SJSA1 (cell line): ENCODE data around the gene ALDH3A1. TPM values are rescaled to one million over a fixed set of nuclear protein-coding genes. Genes with fewer than 3 reads are reported as not detected.

ENCODE experiments used
- DNase-seq, 2 experiments: peaks; one replicate each; pipeline ENCODE4 v3.0.0-alpha.2; 2015 to 2020; ENCODE audit warnings: low spot score in 2 of 2, low read depth in 1 of 2
- H3K27ac ChIP-seq: fragments of 250-450 bp; sonication (Bioruptor Pico); 2 replicates; pipeline ENCODE4 v1.5.1; 2020; ENCODE audit warnings: mild to moderate bottlenecking, moderate library complexity
- H3K27me3 ChIP-seq: fragments of 250-450 bp; sonication (Bioruptor Pico); replicated peaks from 2 replicates; pipeline ENCODE4 v1.5.1; 2020; ENCODE audit warnings: mild to moderate bottlenecking, moderate library complexity
- H3K36me3 ChIP-seq: fragments of 250-450 bp; sonication (Bioruptor Pico); 2 replicates; pipeline ENCODE4 v1.5.1; 2020; ENCODE audit warnings: mild to moderate bottlenecking
- H3K4me1 ChIP-seq: fragments of 250-450 bp; sonication (Bioruptor Pico); replicated peaks from 2 replicates; pipeline ENCODE4 v1.6.1; 2021; ENCODE audit warnings: mild to moderate bottlenecking
- H3K4me3 ChIP-seq: fragments of 250-450 bp; sonication (Bioruptor Pico); 2 replicates; pipeline ENCODE4 v1.5.1; 2020; ENCODE audit warnings: mild to moderate bottlenecking
- H3K9me3 ChIP-seq: fragments of 250-450 bp; sonication (Bioruptor Pico); replicated peaks from 2 replicates; pipeline ENCODE4 v1.5.1; 2020; ENCODE audit warnings: mild to moderate bottlenecking
- total RNA-seq: library from RNA; depleted of rRNA; stranded (reverse); fragments of >200 nt; shearing (Covaris generic); gene quantifications from 2 replicates; pipeline ENCODE4 v1.2.3, GENCODE V29; 2014

The ALDH3A1 gene
- total RNA-seq, 1 experiment from 2014 or later = not detected

DNA sequence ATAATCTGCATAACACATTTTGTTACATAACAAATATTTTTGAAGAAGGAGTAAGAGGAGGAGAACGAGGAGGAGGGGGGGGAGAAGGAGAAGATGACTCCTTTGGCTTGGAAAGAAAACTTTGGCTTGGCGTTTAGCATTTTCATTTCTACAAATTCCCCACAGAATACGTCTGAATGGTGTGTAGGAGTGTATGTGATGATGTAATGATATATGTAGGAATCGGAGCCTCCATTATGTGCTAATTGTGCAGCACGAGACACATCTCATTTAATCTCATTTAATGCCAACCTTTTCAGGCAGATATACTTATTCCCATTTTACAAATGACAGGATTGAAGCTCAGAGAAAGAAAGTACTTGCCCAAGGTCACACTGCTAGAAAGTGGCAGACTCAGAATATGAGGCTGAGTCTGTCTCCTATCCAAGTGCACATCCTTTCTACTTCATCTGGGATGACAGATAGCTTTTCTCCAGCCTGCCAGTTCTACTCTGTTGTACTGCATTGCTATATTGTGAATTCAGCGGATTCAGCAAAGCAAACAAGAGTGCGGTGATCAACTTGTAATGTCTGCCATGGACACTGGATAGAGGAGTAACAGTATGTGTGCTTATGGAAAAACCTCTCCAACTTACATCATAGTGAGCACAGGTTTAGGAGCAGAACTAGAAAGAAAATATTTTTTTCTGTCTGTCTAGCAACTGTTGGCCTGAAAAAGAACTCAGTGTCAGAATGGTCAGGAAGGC lies 21.3 kb downstream of the ALDH3A1 start:
- H3K27me3 ChIP-seq = no peaks in the 10 kb centered on the region
- H3K27ac ChIP-seq = no peak overlapping the region
- H3K4me1 ChIP-seq = peaks cover 6% of the 10 kb centered on the region
- H3K9me3 ChIP-seq = no peaks in the 10 kb centered on the region
- H3K36me3 ChIP-seq = no peaks in the 10 kb centered on the region
- DNase-seq = no peak
- no peak overlapping the region for H3K4me3 ChIP-seq

DNA sequence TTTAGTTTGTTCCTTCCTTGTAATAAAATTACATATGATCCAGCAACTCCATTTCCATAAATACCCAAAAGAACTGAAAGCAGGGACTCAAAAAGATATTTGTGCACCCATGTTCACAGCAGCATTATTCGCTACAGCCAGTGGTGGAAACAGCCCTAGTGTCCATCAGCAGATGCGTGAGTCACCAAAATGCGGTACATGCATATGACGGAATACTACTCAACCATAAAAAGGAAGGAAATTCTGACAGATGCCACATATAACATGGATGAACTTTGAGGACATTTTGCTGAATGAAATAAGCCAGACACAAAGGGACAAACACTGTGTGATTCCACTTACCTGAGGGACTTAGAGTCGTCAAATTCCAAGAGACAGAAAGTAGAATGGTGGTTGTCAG lies 22.6 kb downstream of the ALDH3A1 start:
- no peaks in the 10 kb centered on the region for H3K9me3 ChIP-seq
- no peaks in the 10 kb centered on the region for H3K36me3 ChIP-seq
- H3K4me1 ChIP-seq = peaks cover 6% of the 10 kb centered on the region
- H3K4me3 ChIP-seq = no peak overlapping the region
- H3K27ac ChIP-seq = no peak overlapping the region
- H3K27me3 ChIP-seq = no peaks in the 10 kb centered on the region
- DNase-seq = no peak

DNA sequence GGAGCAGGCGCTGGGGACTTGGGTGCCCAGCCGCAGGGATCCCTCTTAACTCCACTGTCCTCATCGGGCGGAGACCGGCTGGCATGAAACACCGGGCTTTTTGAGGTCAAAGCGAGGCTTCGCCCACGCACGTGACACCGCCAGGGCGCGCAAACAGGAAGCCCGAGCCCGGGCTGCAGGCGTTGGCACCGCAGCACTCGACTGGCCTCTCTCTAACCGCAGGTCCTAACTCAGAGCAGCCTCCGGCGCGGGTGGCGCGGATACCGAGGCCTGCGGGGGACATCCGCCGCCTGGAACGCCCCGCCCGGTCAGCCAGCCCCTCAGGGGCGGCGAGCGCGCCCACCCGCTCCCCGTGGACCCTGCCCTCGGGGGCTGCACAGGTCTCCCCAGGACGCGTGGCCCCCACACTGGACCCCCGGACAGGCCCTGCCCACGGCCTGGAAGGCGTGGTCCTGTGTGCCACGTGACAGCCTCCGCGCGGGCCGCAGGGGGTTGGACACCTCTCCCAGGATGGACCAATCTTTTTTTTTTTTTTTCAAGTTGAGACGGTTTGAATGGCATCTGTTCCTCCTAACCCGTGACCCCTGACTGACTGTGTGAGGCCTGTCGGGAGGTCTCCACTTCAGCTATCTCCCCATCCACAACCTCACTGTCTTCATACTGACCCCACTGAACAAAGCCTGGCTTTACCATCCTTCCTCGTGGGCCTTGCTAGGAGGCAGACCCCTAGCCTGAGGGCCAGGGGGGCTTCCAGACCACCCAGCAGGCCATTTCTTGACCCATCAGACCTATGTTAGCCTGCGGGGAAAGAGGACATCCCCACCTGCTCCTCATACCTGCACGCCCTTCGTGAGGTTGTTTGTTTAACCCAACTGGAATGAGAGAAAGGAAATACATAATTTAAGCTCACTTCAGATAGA lies 23.3 kb downstream of the ALDH3A1 start:
- no peaks in the 10 kb centered on the region for H3K9me3 ChIP-seq
- H3K4me1 ChIP-seq = peaks cover 6% of the 10 kb centered on the region
- no peaks in the 10 kb centered on the region for H3K36me3 ChIP-seq
- H3K4me3 ChIP-seq = no peak overlapping the region
- no peak for DNase-seq
- H3K27ac ChIP-seq = no peak overlapping the region
- H3K27me3 ChIP-seq = no peaks in the 10 kb centered on the region

DNA sequence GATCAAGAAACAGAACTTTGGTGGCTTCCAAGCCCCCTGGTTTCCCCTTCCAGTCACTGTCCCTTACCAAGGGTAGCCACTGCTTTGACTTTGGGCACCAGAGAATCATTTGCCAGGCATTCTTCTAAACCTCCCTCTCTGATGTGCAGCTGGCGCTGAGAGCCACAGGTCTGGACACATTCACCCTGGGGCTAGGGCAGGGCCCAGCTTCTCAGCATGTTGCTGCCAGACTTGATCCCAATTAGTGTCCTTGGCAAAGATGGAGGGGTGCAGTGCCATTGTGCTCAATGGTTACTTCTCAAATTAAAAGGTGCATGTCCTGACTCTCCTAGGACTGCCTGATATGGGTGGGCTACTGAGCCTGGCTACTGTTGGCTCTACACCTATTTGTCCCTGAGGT lies 24.1 kb downstream of the ALDH3A1 start:
- Histone ChIP-seq H3K27me3 (no peaks in the 10 kb centered on the region), H3K36me3 (no peaks in the 10 kb centered on the region), H3K9me3 (no peaks in the 10 kb centered on the region), H3K4me1 (peaks cover 6% of the 10 kb centered on the region), H3K27ac (no peak overlapping the region), H3K4me3 (no peak overlapping the region)
- DNase-seq = no peak

DNA sequence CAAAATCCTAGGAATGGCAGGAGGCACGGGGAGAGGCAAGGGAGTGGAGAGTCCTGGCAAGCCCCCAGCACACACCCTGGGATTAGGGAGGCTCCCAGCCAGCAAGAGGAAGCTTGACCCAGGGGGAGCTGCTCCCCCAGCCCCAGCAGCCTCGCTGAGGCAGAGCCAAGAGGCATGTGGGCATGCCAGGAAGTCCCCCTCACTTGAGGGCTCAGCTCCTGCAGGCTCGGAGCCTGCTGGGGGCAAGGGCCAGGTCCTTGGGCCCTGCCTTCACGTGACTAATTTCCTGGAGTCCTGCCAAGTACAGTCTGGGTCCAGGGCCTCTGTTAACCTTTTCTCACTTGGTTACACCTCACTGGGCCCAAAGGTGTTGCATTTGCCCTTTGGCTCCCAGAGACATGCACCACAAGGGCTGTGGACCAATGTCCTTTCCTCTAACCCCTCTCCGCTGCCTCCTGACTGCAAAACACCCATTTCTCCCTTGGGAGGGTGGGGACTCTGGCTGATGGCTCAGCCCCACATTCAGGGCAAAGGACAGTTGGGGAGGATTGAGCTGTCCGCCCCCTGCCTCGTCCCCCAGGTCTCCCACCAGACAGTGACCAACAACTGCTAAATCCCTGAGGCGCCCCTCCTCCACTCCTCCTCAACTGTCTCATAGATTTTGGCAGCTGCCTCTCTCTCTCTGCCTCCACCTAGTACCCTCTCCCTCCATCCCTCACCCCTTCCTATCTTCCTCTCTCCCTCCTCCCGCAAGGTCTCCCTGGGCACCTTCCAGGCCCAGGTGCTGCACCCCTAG lies 27.3 kb downstream of the ALDH3A1 start:
- Histone ChIP-seq H3K4me1 (no peaks in the 10 kb centered on the region), H3K27ac (no peak overlapping the region), H3K9me3 (no peaks in the 10 kb centered on the region), H3K27me3 (no peaks in the 10 kb centered on the region), H3K4me3 (no peak overlapping the region), H3K36me3 (no peaks in the 10 kb centered on the region)
- DNase-seq = no peak

DNA sequence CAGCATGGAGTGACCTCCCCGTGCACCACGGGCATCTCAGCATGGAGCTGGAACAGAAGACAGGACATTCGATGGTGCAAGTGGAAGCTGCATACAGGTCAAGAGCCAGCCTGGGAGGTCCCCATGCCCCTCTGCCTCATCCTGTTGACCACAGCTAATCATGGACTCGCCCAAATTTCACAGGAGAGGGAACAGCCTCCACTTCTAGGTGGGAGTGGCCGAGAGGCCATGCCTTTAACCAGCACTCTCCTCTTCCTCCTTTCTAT lies 28.0 kb downstream of the ALDH3A1 start:
- H3K9me3 ChIP-seq = no peaks in the 10 kb centered on the region
- no peak overlapping the region for H3K4me3 ChIP-seq
- no peak for DNase-seq
- H3K4me1 ChIP-seq = no peaks in the 10 kb centered on the region
- H3K36me3 ChIP-seq = no peaks in the 10 kb centered on the region
- no peaks in the 10 kb centered on the region for H3K27me3 ChIP-seq
- no peak overlapping the region for H3K27ac ChIP-seq

DNA sequence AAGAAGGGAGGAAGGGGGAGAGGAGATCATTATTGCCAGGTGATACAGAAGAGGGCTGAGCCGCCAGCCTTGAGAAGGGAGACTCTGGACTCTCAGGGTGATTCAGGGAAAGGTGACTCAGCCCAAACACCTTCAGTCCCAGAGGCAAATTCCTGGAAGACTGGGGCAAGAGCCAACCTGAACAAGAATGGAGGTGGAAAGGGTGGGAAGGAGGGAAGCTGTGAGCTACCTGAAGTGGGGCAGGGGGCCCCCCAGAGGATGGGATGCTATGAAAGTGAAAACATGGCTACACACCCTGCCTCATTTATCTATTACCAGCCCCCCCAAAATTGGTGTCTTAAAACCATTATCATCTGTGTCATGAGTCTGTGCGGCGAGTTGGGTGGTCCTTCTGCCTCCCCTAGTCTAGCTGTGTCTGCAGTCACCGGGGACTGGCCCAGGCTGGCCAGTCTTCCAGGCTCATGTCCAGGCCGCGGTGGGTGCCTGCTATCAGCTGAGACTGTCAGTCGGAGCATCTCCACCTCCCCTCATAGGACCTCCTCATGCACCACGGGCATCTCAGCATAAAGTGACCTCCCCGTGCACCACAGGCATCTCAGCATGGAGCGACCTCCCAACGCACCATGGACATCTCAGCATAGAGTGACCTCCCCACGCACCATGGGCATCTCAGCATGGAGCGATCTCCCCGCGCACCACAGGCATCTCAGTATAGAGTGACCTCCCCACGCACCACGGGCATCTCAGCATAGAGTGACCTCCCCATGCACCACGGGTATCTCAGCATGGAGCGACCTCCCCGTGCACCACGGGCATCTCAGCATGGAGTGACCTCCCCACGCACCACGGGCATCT lies 28.5 kb downstream of the ALDH3A1 start:
- Histone ChIP-seq H3K9me3 (no peaks in the 10 kb centered on the region), H3K36me3 (no peaks in the 10 kb centered on the region), H3K27ac (no peak overlapping the region), H3K4me3 (no peak overlapping the region), H3K4me1 (no peaks in the 10 kb centered on the region), H3K27me3 (no peaks in the 10 kb centered on the region)
- no peak for DNase-seq

DNA sequence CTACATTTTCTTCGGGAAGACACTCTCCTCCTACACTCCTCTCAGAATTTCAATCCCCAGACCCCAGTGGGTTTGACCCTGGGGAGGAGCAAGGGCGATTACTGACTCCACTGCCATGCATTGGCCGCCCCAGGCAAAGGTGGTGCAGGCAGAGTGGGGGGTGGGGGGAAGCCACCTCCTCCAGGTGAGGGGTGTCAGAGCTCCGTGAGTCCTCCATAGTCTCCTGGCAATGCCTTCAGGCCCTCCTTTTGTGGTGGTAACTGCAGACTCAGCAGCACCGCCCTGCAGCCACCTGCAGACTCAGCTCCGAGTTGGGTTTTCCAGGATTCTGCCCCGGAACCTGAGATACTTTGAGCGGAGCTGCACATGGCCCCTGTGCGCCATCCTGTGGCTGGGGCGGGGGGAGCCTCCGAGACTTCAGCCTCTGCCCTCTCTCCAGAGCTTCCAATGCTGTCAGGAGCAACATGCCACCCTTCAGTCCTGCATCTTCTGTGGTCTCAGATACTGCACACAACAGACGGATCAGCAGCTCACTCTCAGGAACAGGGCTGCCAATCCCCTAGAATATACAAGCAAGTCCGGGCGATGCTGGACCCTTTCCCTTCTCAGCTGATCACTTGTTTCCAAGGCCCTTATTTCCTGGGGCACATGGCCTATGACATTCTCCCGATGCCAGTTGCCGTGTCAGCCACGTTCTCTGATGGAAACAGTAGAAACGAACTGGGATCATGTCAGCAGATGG lies 29.3 kb downstream of the ALDH3A1 start:
- Histone ChIP-seq H3K4me3 (no peak overlapping the region), H3K9me3 (no peaks in the 10 kb centered on the region), H3K36me3 (no peaks in the 10 kb centered on the region), H3K27me3 (no peaks in the 10 kb centered on the region), H3K27ac (no peak overlapping the region), H3K4me1 (no peaks in the 10 kb centered on the region)
- DNase-seq = no peak

DNA sequence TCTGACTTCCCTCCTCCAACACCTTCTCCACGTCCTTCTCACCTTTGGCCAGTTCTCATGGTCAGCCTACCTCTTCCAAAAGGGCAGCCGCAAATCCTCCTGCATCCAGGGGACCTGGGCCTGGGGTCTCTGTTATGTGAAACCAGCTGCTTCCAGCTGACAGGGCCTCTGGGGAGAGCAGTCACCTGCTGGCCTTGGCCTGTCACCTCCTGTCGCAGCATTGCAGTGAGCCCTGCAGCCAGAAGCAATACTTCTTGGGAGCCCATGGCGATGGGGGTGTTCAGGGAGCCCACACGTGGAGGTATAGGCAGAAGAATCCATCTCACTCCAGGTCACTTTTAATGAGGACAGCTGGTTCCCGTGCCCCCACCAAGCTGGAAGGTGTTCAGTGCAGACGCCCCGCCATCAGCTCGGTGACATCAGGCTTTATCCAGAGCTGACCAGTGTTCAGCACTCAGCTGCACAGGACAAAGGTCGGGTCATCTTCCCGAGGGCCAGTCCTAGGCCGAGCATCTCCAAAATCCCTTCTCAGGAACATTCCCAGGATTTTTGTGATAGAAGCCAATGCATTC lies 30.0 kb downstream of the ALDH3A1 start:
- Histone ChIP-seq H3K27ac (no peak overlapping the region), H3K9me3 (no peaks in the 10 kb centered on the region), H3K4me1 (no peaks in the 10 kb centered on the region), H3K4me3 (no peak overlapping the region), H3K36me3 (no peaks in the 10 kb centered on the region), H3K27me3 (no peaks in the 10 kb centered on the region)
- no peak for DNase-seq

DNA sequence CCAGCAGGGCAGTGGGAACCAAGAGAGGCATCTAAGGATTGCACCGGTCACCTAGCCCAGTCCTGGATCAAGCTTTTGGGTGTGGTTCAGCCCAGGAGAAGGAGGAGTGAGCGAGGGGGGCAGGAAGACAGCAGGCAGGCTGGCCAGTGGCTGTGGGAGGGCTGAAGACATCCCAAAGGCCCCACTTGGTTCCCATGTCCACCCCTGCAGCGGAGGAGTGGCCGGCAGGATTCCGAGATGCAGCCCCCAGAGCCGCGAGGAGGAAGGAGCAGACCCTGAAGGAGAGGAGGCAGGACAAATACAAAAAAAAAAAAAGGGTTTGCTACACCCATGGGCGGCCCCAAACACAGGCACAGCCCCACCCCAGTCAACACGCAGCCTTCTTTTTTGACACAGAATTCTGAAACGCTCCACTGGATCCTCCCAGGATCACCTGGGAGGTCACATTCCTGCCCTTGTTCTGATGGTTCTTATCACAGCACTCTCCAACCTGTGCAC lies 30.6 kb downstream of the ALDH3A1 start:
- H3K9me3 ChIP-seq = no peaks in the 10 kb centered on the region
- no peak overlapping the region for H3K4me3 ChIP-seq
- H3K36me3 ChIP-seq = no peaks in the 10 kb centered on the region
- no peaks in the 10 kb centered on the region for H3K27me3 ChIP-seq
- no peaks in the 10 kb centered on the region for H3K4me1 ChIP-seq
- no peak for DNase-seq
- H3K27ac ChIP-seq = no peak overlapping the region

DNA sequence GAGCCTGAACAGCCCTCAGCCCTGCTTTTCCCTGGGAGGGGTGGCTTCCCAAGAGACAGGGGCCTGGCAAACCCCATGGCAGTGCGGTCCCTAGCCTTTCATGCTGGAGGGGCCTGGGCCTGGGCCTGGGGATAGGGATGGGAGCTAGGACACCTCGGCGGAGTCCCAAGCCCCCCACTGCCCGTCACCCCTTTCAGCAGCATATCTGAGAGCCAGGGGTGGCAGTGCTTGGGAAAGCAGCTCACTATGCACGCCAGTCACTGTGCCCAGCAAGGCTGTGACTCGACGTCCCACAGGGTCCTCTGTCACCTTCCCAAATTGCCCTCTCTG lies 31.1 kb downstream of the ALDH3A1 start:
- H3K27ac ChIP-seq = no peak overlapping the region
- no peak overlapping the region for H3K4me3 ChIP-seq
- H3K36me3 ChIP-seq = no peaks in the 10 kb centered on the region
- H3K9me3 ChIP-seq = no peaks in the 10 kb centered on the region
- no peak for DNase-seq
- no peaks in the 10 kb centered on the region for H3K4me1 ChIP-seq
- no peaks in the 10 kb centered on the region for H3K27me3 ChIP-seq

DNA sequence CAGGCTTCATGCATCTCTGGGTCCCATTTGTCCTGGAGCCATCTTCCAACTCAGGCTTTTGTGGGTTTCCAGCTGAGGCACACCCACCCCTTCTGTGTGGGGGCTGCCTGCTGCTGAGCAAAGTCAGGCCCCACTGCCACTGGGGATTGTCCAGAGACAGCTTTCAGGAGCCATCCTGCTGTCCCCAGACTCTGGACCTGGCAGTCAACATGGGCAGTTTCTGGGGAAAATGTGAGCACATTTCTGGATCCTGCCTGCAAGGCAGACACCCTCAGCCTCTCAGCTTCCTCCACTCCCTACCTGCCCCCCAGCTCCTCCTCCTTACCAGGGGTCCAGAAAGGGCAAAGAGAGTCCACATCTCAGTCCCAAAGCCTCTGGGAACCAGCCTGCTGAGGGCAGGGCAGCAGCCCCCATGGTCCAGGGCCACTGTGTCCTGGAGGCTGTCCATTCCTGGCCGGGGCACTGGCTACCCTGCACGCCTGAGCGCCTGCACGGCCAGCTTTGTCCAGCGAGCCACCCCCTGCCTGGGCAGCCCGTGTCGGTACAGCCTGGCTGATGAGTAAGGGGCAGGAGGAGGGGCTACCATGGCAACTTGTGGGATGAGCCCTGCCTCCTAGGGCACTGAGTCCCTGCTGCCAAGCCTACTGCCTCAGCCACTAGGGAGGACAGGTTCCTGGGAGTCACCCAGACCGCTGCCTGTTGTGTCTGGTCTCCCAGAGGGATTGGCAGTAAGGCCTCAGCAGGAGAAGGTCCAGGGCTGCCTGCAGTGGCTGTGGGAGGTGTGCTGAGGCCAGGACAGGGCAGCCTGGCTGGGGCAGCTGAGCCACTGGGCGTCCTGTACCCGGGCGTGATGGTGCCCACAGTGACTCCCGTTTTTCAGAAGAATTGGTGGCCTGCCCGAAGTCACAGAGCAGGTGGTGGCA lies 31.7 kb downstream of the ALDH3A1 start, which contains the start of gene SLC47A2:
SLC47A2 (minus strand) TSS at position 477 of the 923 bp plus-strand sequence; CDS start at position 448, 29 bp downstream.
- no peak within 1 kb of the TSS for H3K4me3 ChIP-seq
- DNase-seq = no peak
- H3K27me3 ChIP-seq = no peaks in the 10 kb centered on the region
- H3K4me1 ChIP-seq = no peaks in the 10 kb centered on the region
- no peak within 1 kb of the TSS for H3K27ac ChIP-seq
- no peaks in the 10 kb centered on the region for H3K36me3 ChIP-seq
- H3K9me3 ChIP-seq = no peaks in the 10 kb centered on the region
